Activated T-cell treated with anti-CD3 and anti-CD28 coated beads, Interleukin-2, amount 50 U/mL, for 72 hours (primary cell): ENCODE data around the gene TANGO2. TPM values are rescaled to one million over a fixed set of nuclear protein-coding genes. Genes with fewer than 3 reads are reported as not detected.

Source experiments
- ATAC-seq, 2 donors: fragments of 150-1000 bp; cut with Tn5 transposase; replicated peaks in 1 of 2; 2 replicates each; pipeline ENCODE4 v1.10.0; 2021; ENCODE audit warnings: moderate library complexity in 2 of 2, mild to moderate bottlenecking in 1 of 2
- DNase-seq, 2 donors: peaks; one replicate each; pipeline ENCODE4 v3.0.0; 2021 to 2022; ENCODE audit warnings: mixed read lengths in 1 of 2
- H3K27ac Mint-ChIP-seq: one replicate; pipeline ENCODE4 v1.8.0; 2022; ENCODE audit warnings: mild to moderate bottlenecking, moderate library complexity, mixed read lengths
- H3K27me3 Mint-ChIP-seq: one replicate; pipeline ENCODE4 v1.8.0; 2022; ENCODE audit warnings: low read depth, mixed read lengths
- H3K36me3 Mint-ChIP-seq, 2 donors: one replicate each; pipeline ENCODE4 v1.8.0; 2022; ENCODE audit warnings: mixed read lengths in 2 of 2, mild to moderate bottlenecking in 1 of 2; ENCODE audit not compliant: insufficient read depth in 2 of 2
- H3K4me1 Mint-ChIP-seq: one replicate; pipeline ENCODE4 v1.8.0; 2022; ENCODE audit warnings: low read depth, mixed read lengths
- H3K4me3 Mint-ChIP-seq, 2 donors: one replicate each; pipeline ENCODE4 v1.8.0; 2022; ENCODE audit warnings: mild to moderate bottlenecking in 2 of 2, mixed read lengths in 2 of 2, moderate library complexity in 2 of 2
- H3K9me3 Mint-ChIP-seq, 2 donors: one replicate each; pipeline ENCODE4 v1.8.0; 2022; ENCODE audit warnings: mixed read lengths in 2 of 2
- total RNA-seq, 2 donors: library from RNA; stranded (reverse); gene quantifications; one replicate each; pipeline ENCODE4 v1.2.3, GENCODE V29; 2022

TANGO2 gene
- total RNA-seq, 2 donors from 2014 or later: 35.5 to 43.0 TPM

GRCh38 chr22:20101638-20102037, 80.7 kb downstream of the TANGO2 start:
- Mint-ChIP-seq H3K27me3 (no peaks in the 10 kb centered on the region), H3K4me3 (peak overlapping the region in 1 of 2 donors; percentile 22), H3K4me1 (peaks cover 44% of the 10 kb centered on the region), H3K36me3 (peaks cover 10 to 31% of the 10 kb centered on the region in 2 donors), H3K9me3 (no peaks in the 10 kb centered on the region), H3K27ac (peak overlapping the region; percentile 64)
- ATAC-seq: no peak
- DNase-seq: no peak

DNA sequence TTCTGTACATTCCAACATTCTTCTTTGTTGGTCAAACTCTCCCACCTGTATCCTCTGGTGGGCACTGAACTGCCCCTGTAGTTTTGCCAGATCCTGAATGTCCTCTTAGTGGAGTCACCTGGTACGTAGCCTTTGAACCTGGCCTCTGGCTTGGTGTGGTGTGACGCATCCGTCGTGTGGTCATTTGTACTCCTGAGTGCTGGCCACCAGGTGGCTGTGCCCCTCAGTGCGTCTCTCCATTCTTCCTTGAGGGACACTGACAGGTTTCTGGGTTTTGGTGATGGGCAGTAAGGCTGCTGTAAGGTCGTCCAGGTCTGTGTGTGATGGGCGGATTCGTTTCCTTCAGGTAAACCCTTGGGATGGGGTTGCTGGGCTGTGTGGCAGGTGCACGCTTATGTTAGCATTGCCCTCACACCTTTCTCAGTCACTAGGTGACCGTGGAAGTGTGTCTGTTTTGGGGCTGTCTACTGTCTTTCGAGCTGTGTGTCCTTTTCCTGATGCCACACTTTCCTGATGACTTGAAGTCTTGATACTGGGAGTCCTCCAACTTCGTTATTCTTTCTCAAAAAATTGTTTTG, 81.4 kb downstream of the TANGO2 start:
- ATAC-seq (no peak), DNase-seq (no peak)
- H3K27ac Mint-ChIP-seq: peak overlapping the region; percentile 36
- no peaks in the 10 kb centered on the region for H3K27me3 Mint-ChIP-seq
- peaks cover 6 to 25% of the 10 kb centered on the region in 2 donors for H3K36me3 Mint-ChIP-seq
- H3K4me3 Mint-ChIP-seq: peak overlapping the region in 1 of 2 donors; percentile 9
- H3K4me1 Mint-ChIP-seq: peaks cover 44% of the 10 kb centered on the region
- no peaks in the 10 kb centered on the region for H3K9me3 Mint-ChIP-seq

- Mint-ChIP-seq H3K27me3 (no peaks in the 10 kb centered on the region), H3K36me3 (peaks cover 0 to 4% of the 10 kb centered on the region in 2 donors), H3K4me3 (no peak overlapping the region), H3K4me1 (peaks cover 25% of the 10 kb centered on the region), H3K27ac (peak overlapping the region; percentile 59), H3K9me3 (no peaks in the 10 kb centered on the region)
- ATAC-seq: no peak
- DNase-seq: no peak
Observed at GRCh38 chr22:20105456-20106204, 84.7 kb downstream of the TANGO2 start.

DNA sequence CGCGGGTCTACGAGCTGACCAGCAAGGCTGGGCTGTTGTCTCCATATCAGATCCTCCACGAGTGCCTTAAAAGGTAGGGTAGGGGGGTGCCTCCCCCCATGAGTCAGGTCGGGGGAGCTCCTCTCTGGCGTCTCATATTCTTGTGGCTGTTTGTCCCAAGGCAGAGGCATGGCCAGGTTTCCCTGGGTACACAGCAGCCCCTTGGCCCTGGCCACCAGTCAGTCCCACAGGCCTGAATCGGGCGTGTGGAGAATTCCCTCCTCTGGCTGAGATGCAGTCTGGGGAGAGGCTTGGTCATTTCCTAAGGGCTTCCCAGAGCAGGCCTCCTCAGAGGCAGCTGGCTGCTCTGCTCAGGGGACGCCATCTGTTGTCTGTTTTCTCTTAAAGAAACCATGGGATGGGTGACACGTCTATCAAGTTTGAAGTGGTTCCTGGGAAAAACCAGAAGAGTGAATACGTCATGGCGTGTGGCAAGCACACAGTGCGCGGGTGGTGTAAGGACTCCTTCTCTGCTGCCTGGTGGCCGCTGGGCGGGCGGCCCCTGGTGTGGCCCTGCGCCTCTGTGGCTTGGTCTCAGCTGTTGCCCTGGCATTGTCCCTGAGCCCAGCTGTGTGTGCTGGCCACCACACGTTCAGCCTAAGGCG, 85.4 kb downstream of the TANGO2 start:
- H3K27ac Mint-ChIP-seq: no peak overlapping the region

GRCh38 chr22:20106849-20107237, 85.9 kb downstream of the TANGO2 start:
- Mint-ChIP-seq H3K27ac (no peak overlapping the region), H3K36me3 (peaks cover 0 to 3% of the 10 kb centered on the region in 2 donors), H3K4me1 (peaks cover 23% of the 10 kb centered on the region), H3K9me3 (no peaks in the 10 kb centered on the region), H3K27me3 (no peaks in the 10 kb centered on the region), H3K4me3 (no peak overlapping the region)
- ATAC-seq: no peak
- no peak for DNase-seq

More for the DNA sequence above, 85.4 kb downstream of the TANGO2 start:
- H3K4me3 Mint-ChIP-seq: no peak overlapping the region
- H3K9me3 Mint-ChIP-seq: no peaks in the 10 kb centered on the region
- DNase-seq (no peak), ATAC-seq (no peak)
- peaks cover 24% of the 10 kb centered on the region for H3K4me1 Mint-ChIP-seq
- no peaks in the 10 kb centered on the region for H3K27me3 Mint-ChIP-seq
- peaks cover 0 to 4% of the 10 kb centered on the region in 2 donors for H3K36me3 Mint-ChIP-seq

DNA sequence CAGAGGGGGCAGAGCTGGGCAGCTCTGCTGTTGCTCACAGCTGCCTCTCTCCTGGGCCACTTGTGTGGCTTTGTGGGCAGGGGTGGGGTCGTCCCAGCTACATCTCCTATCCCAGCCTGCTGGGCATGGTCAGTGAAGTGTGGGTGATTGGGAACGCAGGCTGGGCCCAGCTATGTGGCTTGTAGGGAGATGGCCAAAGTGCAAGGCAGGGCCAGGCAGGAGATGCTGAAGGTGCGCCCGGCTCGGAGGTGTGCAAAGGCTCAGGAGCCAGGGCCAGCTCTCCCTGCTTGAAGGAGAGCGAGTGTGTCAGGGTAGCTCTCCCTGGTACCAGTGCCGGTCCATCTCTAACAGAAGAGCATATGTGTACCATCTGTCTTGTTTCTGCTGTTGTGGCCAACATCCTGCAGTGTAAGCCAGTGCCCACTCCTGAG, 86.6 kb downstream of the TANGO2 start:
- H3K36me3 Mint-ChIP-seq: peaks cover 0 to 3% of the 10 kb centered on the region in 2 donors
- H3K4me3 Mint-ChIP-seq: no peak overlapping the region
- peaks cover 23% of the 10 kb centered on the region for H3K4me1 Mint-ChIP-seq
- no peaks in the 10 kb centered on the region for H3K27me3 Mint-ChIP-seq
- H3K27ac Mint-ChIP-seq: peak overlapping the region; percentile 33
- no peak for ATAC-seq
- no peaks in the 10 kb centered on the region for H3K9me3 Mint-ChIP-seq
- DNase-seq: no peak

DNA sequence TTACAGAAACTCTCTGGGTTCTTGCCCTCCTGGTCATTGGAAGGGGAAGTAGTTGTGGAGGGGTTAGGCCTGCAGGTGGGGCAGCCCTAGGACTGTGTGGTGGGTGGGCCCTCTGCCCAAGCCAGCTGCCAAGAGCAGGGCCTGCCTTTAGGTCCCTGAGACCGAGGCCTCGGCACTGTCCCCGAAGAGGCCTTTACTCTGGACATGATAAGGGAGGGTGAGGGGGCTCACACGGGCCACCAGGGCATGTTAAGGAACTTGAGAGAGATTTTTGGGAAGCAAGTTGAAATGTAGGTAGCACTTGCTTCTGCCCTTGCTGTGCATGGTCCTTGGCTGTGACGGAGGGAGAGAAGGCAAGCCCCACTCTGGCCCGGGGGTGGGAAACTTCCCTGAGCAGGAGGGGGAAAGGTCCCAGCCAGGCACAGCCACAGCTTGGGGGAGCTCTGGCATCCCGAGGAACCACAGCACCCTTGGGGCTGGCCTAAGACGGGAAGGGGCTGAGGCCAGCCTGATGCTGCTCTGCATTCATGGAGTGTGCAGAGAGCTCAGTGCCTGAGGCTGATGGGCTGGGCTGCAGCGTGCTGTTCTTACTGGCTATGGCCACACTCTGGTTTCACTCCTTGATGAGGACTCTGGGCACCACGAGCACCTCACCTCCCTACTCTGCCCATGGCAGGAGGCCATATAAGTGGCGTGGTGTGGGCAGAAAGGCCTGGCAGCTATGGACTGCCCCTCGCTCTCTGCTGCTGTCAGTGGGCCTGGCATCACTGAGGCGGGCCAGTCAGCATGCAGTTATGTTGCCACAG, 87.2 kb downstream of the TANGO2 start:
- H3K27ac Mint-ChIP-seq: peak overlapping the region; percentile 33
- no peak for ATAC-seq
- peaks cover 0 to 3% of the 10 kb centered on the region in 2 donors for H3K36me3 Mint-ChIP-seq
- H3K9me3 Mint-ChIP-seq: no peaks in the 10 kb centered on the region
- no peaks in the 10 kb centered on the region for H3K27me3 Mint-ChIP-seq
- no peak for DNase-seq
- H3K4me1 Mint-ChIP-seq: peaks cover 19% of the 10 kb centered on the region
- no peak overlapping the region for H3K4me3 Mint-ChIP-seq

DNA sequence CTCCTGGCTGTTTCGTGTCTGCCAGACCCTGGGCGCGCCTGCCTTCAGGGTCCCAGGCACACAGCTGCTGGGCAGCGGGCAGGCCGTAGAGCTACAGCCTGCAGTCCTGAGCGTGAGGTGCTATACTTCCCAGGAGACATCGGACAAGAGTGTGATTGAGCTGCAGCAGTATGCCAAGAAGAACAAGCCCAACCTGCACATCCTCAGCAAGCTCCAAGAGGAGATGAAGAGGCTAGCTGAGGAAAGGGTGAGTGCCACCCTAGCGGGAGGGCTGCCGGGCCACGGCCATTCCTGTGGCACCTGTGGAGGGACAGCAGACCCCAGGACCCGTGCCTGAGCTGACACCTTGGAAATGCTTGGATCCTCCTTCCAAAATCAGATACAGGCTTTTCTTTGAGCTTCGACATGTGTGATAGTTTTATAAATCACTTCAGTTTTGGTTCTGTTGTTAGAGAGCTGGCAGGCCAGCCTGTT, 87.9 kb downstream of the TANGO2 start:
- ATAC-seq: no peak
- peaks cover 0 to 3% of the 10 kb centered on the region in 2 donors for H3K36me3 Mint-ChIP-seq
- no peaks in the 10 kb centered on the region for H3K27me3 Mint-ChIP-seq
- H3K9me3 Mint-ChIP-seq: no peaks in the 10 kb centered on the region
- DNase-seq: no peak
- no peak overlapping the region for H3K27ac Mint-ChIP-seq
- H3K4me1 Mint-ChIP-seq: peaks cover 19% of the 10 kb centered on the region
- no peak overlapping the region for H3K4me3 Mint-ChIP-seq

DNA sequence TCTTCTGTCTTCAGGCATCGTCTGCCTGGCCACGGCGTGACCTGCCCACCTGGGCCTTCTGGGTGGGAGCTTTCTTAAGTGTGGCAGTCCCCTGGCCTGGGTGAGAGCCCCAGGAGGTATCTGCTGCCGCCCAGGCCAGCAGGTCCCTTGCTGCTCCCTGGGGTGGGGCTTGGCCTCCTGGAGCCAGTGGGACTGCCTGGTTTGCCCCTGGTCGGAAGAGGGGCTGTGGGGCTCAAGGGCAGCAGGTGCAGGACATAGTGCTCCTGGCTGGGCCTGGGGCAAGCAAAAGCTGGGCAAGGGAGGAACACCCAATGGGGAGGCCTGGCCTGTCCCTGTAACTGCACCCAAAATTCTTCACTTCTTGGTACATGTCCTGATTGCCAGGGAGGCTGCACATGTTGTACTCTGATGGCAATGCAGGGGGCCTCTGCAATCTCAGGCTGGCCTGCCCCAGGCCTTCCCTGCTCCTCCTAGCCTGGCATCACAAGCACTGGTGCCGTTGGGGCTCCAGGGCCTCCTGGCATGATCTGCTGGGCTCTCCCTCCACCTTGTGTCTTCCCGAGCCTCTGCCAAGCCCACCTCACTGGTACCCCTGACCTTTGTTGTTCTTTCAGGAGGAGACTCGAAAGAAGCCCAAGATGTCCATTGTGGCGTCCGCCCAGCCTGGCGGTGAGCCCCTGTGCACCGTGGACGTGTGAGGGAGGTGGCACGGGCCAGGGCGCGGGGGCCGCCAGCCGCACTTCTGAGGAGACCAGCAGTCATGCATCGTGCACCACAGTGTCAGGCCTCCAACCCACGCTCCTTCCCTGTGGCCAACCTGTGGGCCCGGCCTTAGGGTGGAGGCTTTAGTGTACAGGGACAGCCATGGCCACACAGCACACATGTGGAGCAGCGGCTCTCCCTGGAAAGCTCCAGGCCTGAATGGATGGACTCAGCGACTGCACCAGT, 88.8 kb downstream of the TANGO2 start:
- H3K4me3 Mint-ChIP-seq: no peak overlapping the region
- no peaks in the 10 kb centered on the region for H3K9me3 Mint-ChIP-seq
- peaks cover 27% of the 10 kb centered on the region for H3K4me1 Mint-ChIP-seq
- DNase-seq (no peak), ATAC-seq (no peak)
- H3K36me3 Mint-ChIP-seq: peaks cover 0 to 3% of the 10 kb centered on the region in 2 donors
- H3K27ac Mint-ChIP-seq: no peak overlapping the region
- H3K27me3 Mint-ChIP-seq: no peaks in the 10 kb centered on the region

- Mint-ChIP-seq H3K4me1 (peaks cover 32% of the 10 kb centered on the region), H3K9me3 (no peaks in the 10 kb centered on the region), H3K36me3 (peaks cover 0 to 6% of the 10 kb centered on the region in 2 donors), H3K4me3 (no peak overlapping the region), H3K27ac (peak overlapping the region; percentile 69), H3K27me3 (no peaks in the 10 kb centered on the region)
- no peak for ATAC-seq
- DNase-seq: no peak
Observed at GRCh38 chr22:20110359-20110985, 89.6 kb downstream of the TANGO2 start.

- ATAC-seq (peak; percentile 69 to 78), DNase-seq (peak; percentile 56 to 64)
- Mint-ChIP-seq H3K4me1 (peaks cover 35% of the 10 kb centered on the region), H3K27me3 (no peaks in the 10 kb centered on the region), H3K9me3 (no peaks in the 10 kb centered on the region), H3K36me3 (peaks cover 0 to 6% of the 10 kb centered on the region in 2 donors), H3K4me3 (no peak overlapping the region), H3K27ac (peak overlapping the region; percentile 69)
Observed at GRCh38 chr22:20111045-20111688, 90.3 kb downstream of the TANGO2 start.
